Diencephalon (tissue), 1 donor: ENCODE data around the gene RNF113A. TPM values are rescaled to one million over a fixed set of nuclear protein-coding genes. Genes with fewer than 3 reads are reported as not detected.

Experiments used
- total RNA-seq: library from RNA; depleted of rRNA; stranded (reverse); fragments of >200 nt; gene quantifications from one replicate; pipeline ENCODE4 v1.2.3, GENCODE V29; 2014

RNF113A gene
- 10.8 TPM for total RNA-seq

GRCh38 chrX:119871599-119872395 is at the start of gene RNF113A, which contains the start of gene NDUFA1:
Gene RNF113A, minus strand, starts transcription at chrX:119871733. Its CDS starts 120 bp downstream, at chrX:119871613.
Gene NDUFA1, plus strand, starts transcription at chrX:119871832. Its CDS starts 80 bp downstream, at chrX:119871912.

GRCh38 chrX:119895843-119896326 is 24.4 kb upstream of the RNF113A start, which contains the start of gene AKAP14:
Gene AKAP14, plus strand, starts transcription at chrX:119895893. Its CDS starts 7,331 bp downstream, at chrX:119903224.

GRCh38 chrX:119852382-119853353 is 18.9 kb downstream of the RNF113A start, which contains the start of gene UPF3B:
Gene UPF3B, minus strand, starts transcription at chrX:119852963. Its CDS starts 35 bp downstream, at chrX:119852928.

Other genes with a start within 250 kb of the RNF113A start
- 67.8 TPM for gene SEPTIN6, start 178.6 kb downstream of the RNF113A start, total RNA-seq
- gene SOWAHD, start 113.1 kb downstream of the RNF113A start, total RNA-seq: 0.69 TPM
- gene RPL39, start 80.1 kb downstream of the RNF113A start, total RNA-seq: 2,362 TPM
- 5.8 TPM for gene UPF3B, start 18.8 kb downstream of the RNF113A start, total RNA-seq
- 69.0 TPM for gene NDUFA1, start 99 bp upstream of the RNF113A start, total RNA-seq
- gene AKAP14, start 24.2 kb upstream of the RNF113A start, total RNA-seq: 5.1 TPM
- 10.6 TPM for gene NKAP, start 72.0 kb upstream of the RNF113A start, total RNA-seq
- gene RHOXF2B, start 206.0 kb upstream of the RNF113A start, total RNA-seq: not detected
- gene RHOXF1, start 244.2 kb upstream of the RNF113A start, total RNA-seq: not detected